AG04449 (cell line): ENCODE measurements around the gene TEAD3.

Experiments
- CTCF ChIA-PET: fragments of 350-600 bp; formaldehyde crosslinking; extraction: SDS; loops from one replicate; lab custom pipeline; 2021; ENCODE audit warnings: antibody characterized with exemption; lab: Yijun Ruan, JAX
- POLR2A ChIA-PET: fragments of 400-600, 350-600 bp; formaldehyde crosslinking; extraction: SDS; loops from one replicate; lab custom pipeline; 2020; ENCODE audit warnings: antibody characterized with exemption, inconsistent platforms; lab: Yijun Ruan, JAX
- DNase-seq: peaks from one replicate; pipeline ENCODE4 v3.0.0-alpha.2; 2010; ENCODE audit warnings: low read depth, low spot score
- H3K4me3 ChIP-seq: 2 replicates; pipeline ENCODE4 v1.5.1; 2011; ENCODE audit warnings: low read depth, mild to moderate bottlenecking, control low read depth, low read length
- CTCF ChIP-seq: IDR thresholded peaks from one replicate; pipeline ENCODE4 v1.5.1; 2011; ENCODE audit warnings: mild to moderate bottlenecking, moderate library complexity, low read length, control low read depth, inconsistent platforms; ENCODE audit not compliant: insufficient read depth; ENCODE audit errors: missing control alignments

Gene TEAD3

GRCh38 chr6:35491558-35492257, 5.2 kb downstream of the TEAD3 start:
- H3K4me3 ChIP-seq, result no peak overlapping the region; the same call in 1 of the 2 replicates
- DNase-seq, result no peak
- no peak for TF ChIP-seq CTCF
- ChIA-PET CTCF (interaction anchor here (1.2 kb wide), 1 partner anchor 245 kb away, joined by 3 read pairs; the partner anchor contains the start of gene ARMC12), POLR2A (interaction anchor here (0.6 to 1.2 kb wide), 3 partner anchors 18 to 77 kb away, joined by 3 to 4 read pairs (median 3); no protein-coding TSS in a partner anchor)

GRCh38 chr6:35490821-35491557, 5.9 kb downstream of the TEAD3 start:
- POLR2A ChIA-PET, result interaction anchor here (1.0 kb wide), 1 partner anchor 33 kb away, joined by 3 read pairs; no protein-coding TSS in a partner anchor
- peak overlapping the region; percentile 8; the same call in 1 of the 2 replicates for H3K4me3 ChIP-seq
- CTCF ChIA-PET, result interaction anchor here (1.3 to 1.5 kb wide), 2 partner anchors 11 to 24 kb away, joined by 3 read pairs; no protein-coding TSS in a partner anchor
- no peak for DNase-seq
- no peak for TF ChIP-seq CTCF

GRCh38 chr6:35489995-35490791, 6.7 kb downstream of the TEAD3 start:
- TF ChIP-seq CTCF, result no peak
- H3K4me3 ChIP-seq, result peak overlapping the region; percentile 36
- no peak for DNase-seq
- ChIA-PET POLR2A (interaction anchor here (0.7 to 2.4 kb wide), 3 partner anchors 13 to 19 kb away, joined by 3 to 11 read pairs (median 3); no protein-coding TSS in a partner anchor), CTCF (interaction anchor here (0.8 to 1.5 kb wide), 4 partner anchors 10 to 247 kb away, joined by 3 to 4 read pairs (median 3); partner anchors contain the start of gene ARMC12)

- no peak for DNase-seq
- CTCF ChIA-PET, result interaction anchor here (0.8 to 1.3 kb wide), 3 partner anchors 9 to 248 kb away, joined by 3 to 4 read pairs (median 3); partner anchors contain the start of gene ARMC12
- no peak for TF ChIP-seq CTCF
- H3K4me3 ChIP-seq, result no peak overlapping the region
- POLR2A ChIA-PET, result interaction anchor here (1.2 to 2.4 kb wide), 2 partner anchors 9 to 18 kb away, joined by 6 to 11 read pairs; no protein-coding TSS in a partner anchor
These were observed 7.8 kb downstream of the TEAD3 start for GRCh38 chr6:35489066-35489465.

- H3K4me3 ChIP-seq, result no peak overlapping the region
- POLR2A ChIA-PET, result interaction anchor here (1.2 to 2.4 kb wide), 2 partner anchors 9 to 17 kb away, joined by 6 to 11 read pairs; no protein-coding TSS in a partner anchor
- DNase-seq, result no peak
- no peak for TF ChIP-seq CTCF
- CTCF ChIA-PET, result interaction anchor here (1.1 kb wide), 1 partner anchor 8 kb away, joined by 3 read pairs; no protein-coding TSS in a partner anchor
These were observed 8.4 kb downstream of the TEAD3 start for GRCh38 chr6:35488517-35488862.
